22Rv1 (cell line): ENCODE data around the gene SESTD1.

Experiments
- H3K27ac ChIP-seq: fragments of 450-650 bp; 2 replicates; pipeline ENCODE4 v1.5.1; 2017
- ZFX ChIP-seq: fragments of 450-650 bp; IDR thresholded peaks from 2 replicates; pipeline ENCODE4 v1.6.1; 2017; ENCODE audit warnings: antibody characterized with exemption, borderline replicate concordance
- TF ChIP-seq, protein P1 (sequence below): fragments of 450-650 bp; IDR thresholded peaks from 2 replicates; pipeline ENCODE4 v1.5.1; 2017; ENCODE audit warnings: mild to moderate bottlenecking

SESTD1 gene

GRCh38 chr2:179265082-179265510 is 464 bp upstream of the SESTD1 start:
- TF ChIP-seq, protein P1, sequence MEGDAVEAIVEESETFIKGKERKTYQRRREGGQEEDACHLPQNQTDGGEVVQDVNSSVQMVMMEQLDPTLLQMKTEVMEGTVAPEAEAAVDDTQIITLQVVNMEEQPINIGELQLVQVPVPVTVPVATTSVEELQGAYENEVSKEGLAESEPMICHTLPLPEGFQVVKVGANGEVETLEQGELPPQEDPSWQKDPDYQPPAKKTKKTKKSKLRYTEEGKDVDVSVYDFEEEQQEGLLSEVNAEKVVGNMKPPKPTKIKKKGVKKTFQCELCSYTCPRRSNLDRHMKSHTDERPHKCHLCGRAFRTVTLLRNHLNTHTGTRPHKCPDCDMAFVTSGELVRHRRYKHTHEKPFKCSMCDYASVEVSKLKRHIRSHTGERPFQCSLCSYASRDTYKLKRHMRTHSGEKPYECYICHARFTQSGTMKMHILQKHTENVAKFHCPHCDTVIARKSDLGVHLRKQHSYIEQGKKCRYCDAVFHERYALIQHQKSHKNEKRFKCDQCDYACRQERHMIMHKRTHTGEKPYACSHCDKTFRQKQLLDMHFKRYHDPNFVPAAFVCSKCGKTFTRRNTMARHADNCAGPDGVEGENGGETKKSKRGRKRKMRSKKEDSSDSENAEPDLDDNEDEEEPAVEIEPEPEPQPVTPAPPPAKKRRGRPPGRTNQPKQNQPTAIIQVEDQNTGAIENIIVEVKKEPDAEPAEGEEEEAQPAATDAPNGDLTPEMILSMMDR: no peak
- TF ChIP-seq ZFX: no peak
- 0 out of 2 replicates have a peak overlapping the region, but pooled peaks have one; percentile 58 for H3K27ac ChIP-seq

GRCh38 chr2:179263446-179264367 is 925 bp downstream of the SESTD1 start:
- peak overlapping the region; percentile 58 for H3K27ac ChIP-seq
- no peak for TF ChIP-seq ZFX
- TF ChIP-seq, protein P1: no peak

- no peak for TF ChIP-seq ZFX
- no peak overlapping the region for H3K27ac ChIP-seq
Measured at GRCh38 chr2:179263015-179263414, 1.6 kb downstream of the SESTD1 start.

DNA sequence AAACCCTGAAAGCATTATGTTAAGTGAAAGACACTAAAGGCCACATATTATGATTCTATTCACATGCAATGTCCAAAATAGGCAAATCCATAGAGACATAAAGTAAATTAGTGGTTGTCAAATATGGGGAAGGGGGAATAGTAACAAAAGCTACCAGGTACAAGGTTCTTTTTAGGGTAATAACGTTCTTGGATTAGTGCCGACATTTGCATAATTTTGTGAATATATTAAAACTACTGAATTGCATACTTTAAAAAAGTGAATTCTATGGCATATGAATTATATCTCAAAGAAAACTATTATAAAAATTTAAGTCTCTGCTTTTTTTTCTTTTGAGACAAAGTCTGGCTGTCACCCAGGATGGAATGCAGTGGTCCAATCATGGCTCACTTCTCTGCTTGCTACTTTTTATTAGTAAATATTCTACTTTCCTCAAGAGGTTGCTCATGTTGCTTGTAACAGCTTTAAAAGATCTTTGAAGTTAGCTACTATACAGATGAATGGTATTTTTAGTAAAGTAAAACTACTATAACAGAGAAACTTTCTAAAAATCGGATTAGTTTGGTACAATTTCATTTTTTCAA is 2.5 kb downstream of the SESTD1 start:
- no peak for TF ChIP-seq ZFX
- TF ChIP-seq, protein P1: no peak
- H3K27ac ChIP-seq: no peak overlapping the region

- H3K27ac ChIP-seq: no peak overlapping the region
- TF ChIP-seq, protein P1: no peak
- TF ChIP-seq ZFX: no peak
Measured at GRCh38 chr2:179261151-179261825, 3.3 kb downstream of the SESTD1 start.

GRCh38 chr2:179260224-179260623 is 4.4 kb downstream of the SESTD1 start:
- H3K27ac ChIP-seq: no peak overlapping the region
- TF ChIP-seq ZFX: no peak
- TF ChIP-seq, protein P1: no peak

- TF ChIP-seq ZFX: no peak
- TF ChIP-seq, protein P1: no peak
- H3K27ac ChIP-seq: no peak overlapping the region
Measured at GRCh38 chr2:179255129-179255528, 9.5 kb downstream of the SESTD1 start.
